GM12892 (cell line): Measurements from ENCODE around the gene KCNJ6.

ENCODE experiments used
- POLR2A ChIP-seq: IDR thresholded peaks from 2 replicates; pipeline ENCODE4 v1.6.1; 2011; ENCODE audit warnings: low read depth, low read length, control low read depth
- POLR2AphosphoS5 ChIP-seq: IDR thresholded peaks from 2 replicates; pipeline ENCODE4 v1.6.1; 2011; ENCODE audit warnings: low read depth, low read length, control low read depth
- TAF1 ChIP-seq: IDR thresholded peaks from 2 replicates; pipeline ENCODE4 v1.6.1; 2011; ENCODE audit warnings: low read depth, mild to moderate bottlenecking, control low read depth, low read length, borderline replicate concordance

- TF ChIP-seq POLR2AphosphoS5 (no peak), POLR2A (no peak), TAF1 (no peak)
Measured at GRCh38 chr21:37805266-37805665, 111.0 kb downstream of the KCNJ6 start.
